AG10803 (cell line): ENCODE measurements around the gene AGPS.
"Not testable (repeated sequence)": the region's sequence is repeated elsewhere in the genome, so short reads cannot be mapped to it uniquely, and the experiment has no call there.

Experiments
- DNase-seq: peaks from one replicate; pipeline ENCODE4 v3.0.0; 2010; ENCODE audit warnings: low read depth
- H3K4me3 ChIP-seq: 2 replicates; pipeline ENCODE4 v1.5.1; 2011; ENCODE audit warnings: mild to moderate bottlenecking, low read length, control low read depth
- TF ChIP-seq, protein P1 (sequence below): conservative IDR thresholded peaks from 2 replicates; pipeline ENCODE4 v1.5.1; 2011; ENCODE audit warnings: mild to moderate bottlenecking, low read length, control low read depth, inconsistent platforms

Gene AGPS

DNA sequence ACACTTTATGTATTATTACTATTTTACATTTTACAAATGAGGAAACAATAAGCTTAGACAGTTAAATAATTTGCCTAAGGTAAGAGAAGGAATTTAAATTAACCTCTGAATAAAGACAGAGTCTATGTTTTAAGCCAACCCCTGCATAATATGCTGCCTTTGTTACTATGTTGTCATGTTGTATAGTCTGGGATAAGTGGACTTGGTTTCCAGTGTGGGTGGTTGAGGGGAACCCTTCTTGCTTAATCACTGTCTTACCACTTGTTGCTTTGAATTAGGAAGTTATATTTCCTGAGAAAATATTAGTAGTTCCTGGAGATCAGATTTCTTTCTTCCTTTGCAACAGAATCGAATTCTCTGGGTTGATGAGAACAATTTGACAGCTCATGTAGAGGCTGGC is 52.6 kb downstream of the AGPS start:
- TF ChIP-seq, protein P1, sequence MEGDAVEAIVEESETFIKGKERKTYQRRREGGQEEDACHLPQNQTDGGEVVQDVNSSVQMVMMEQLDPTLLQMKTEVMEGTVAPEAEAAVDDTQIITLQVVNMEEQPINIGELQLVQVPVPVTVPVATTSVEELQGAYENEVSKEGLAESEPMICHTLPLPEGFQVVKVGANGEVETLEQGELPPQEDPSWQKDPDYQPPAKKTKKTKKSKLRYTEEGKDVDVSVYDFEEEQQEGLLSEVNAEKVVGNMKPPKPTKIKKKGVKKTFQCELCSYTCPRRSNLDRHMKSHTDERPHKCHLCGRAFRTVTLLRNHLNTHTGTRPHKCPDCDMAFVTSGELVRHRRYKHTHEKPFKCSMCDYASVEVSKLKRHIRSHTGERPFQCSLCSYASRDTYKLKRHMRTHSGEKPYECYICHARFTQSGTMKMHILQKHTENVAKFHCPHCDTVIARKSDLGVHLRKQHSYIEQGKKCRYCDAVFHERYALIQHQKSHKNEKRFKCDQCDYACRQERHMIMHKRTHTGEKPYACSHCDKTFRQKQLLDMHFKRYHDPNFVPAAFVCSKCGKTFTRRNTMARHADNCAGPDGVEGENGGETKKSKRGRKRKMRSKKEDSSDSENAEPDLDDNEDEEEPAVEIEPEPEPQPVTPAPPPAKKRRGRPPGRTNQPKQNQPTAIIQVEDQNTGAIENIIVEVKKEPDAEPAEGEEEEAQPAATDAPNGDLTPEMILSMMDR = no peak
- no peak for DNase-seq
- H3K4me3 ChIP-seq = no peak overlapping the region

DNA sequence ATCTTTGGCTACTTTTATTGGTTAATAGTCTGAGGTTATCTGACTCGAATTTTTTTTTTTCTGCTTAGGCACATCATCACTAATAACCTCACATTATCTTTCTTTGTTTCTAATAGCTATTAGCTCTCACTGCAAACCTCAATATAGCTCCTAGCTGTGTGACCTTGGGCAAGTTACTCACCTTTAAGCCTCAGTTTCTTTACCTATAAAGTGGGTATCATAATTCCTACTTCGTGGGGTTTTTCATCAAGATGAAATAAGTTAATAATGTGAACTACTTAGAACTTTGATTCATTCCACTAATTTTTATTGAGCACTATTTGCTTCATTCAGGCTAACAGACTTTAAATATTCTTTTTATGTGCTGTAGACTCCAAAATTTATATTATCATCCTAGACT is 55.5 kb downstream of the AGPS start:
- H3K4me3 ChIP-seq = no peak overlapping the region
- DNase-seq = no peak
- TF ChIP-seq, protein P1 = no peak

DNA sequence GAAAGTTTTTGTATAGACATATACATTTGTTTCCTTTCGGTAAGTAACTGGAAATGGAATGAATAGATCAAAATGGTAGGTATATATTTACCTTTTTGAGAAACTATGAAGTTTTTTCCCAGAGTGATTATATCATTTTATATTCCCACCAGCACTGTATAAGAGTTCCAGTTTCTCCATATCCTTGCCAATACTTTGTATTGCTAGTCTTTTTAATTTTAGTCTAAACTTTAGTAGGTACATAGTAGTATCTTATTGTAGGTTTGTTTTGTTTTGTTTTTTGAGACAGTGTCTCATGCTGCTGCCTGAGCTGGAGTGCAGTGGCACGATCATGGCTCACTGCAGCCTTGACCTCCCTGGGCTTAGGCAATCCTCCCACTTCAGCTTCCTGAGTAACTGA is 56.6 kb downstream of the AGPS start:
- no peak overlapping the region for H3K4me3 ChIP-seq

DNA sequence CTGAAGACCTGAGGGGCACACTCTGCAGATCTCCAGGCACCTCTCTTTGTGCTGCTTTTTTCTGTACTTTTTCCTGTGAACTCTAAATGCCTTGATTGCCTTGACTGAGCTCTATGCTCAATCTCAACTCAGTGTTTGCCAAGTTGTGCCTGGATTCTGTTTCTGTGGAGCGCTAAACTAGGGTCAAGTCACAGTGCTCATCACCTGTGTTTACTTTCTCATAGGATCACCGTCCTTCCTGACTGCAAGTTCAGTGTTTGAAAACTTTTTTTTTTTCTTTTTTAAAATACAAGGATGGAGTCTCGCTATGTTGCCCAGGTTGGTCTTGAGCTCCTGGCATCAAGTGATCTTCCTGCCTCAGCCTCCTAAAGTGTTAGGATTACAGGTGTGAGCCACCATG is 62.6 kb downstream of the AGPS start:
- no peak overlapping the region for H3K4me3 ChIP-seq
- TF ChIP-seq, protein P1 = no peak
- no peak for DNase-seq

More for the DNA sequence above, 56.6 kb downstream of the AGPS start:
- TF ChIP-seq, protein P1 = no peak
- no peak for DNase-seq

DNA sequence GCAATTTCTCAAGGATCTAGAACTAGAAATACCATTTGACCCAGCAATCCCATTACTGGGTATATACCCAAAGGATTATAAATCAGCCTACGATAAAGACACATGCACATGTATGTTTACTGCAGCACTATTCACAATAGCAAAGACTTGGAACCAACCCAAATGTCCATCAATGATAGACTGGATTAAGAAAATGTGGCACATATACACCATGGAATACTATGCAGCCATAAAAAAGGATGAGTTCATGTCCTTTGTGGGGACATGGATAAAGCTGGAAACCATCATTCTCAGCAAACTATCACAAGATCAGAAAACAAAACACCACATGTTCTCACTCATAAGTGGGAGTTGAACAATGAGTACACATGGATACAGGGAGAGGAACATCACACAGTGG is 67.2 kb downstream of the AGPS start:
- DNase-seq, H3K4me3 ChIP-seq: not testable (repeated sequence)

DNA sequence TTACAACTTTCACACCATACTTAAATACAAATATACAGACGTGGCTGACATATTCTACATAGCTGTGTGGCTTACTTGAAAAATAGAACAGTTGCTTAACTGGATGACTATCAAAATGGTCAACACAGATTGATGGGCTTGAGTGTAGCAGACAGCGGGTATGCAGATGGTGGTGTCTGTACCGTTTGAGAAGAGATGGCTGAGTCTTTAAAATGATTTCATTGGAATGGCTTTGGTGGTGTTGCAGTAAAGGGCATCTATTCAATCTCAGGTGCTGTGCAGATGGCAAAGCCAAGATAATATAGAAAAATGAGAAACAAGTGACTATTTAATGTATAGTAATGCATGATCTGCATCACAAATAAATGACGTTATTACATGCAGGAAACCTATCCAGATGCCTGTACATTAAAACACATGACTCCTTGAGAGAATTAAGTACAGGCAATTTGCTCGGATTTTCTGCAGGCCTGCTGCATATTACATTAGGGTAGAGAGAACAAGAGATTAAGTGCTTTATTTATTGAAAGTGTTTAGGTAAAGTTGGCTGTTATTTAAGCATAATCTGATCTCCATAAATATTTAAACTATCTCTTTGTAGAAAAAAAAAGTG is 68.5 kb downstream of the AGPS start:
- H3K4me3 ChIP-seq = no peak overlapping the region
- no peak for DNase-seq
- TF ChIP-seq, protein P1 = no peak

DNA sequence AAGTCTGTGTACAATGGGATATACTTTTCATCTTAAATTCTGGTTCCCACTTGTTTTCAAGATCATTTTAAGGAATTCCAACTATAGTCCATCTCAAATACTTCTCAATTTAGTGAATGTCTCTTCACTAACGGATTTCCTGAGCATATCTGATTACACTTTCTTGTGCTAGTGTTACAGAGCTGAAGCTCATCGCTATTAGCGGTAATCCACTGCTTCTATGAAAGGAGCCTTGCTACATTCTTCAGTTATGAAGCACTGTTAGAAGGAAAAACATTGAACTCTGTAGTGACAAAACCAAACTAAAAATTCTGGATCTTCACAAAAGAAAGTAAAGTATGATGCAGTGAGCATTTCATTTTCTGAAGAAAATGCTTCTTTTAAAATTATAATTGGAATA is 72.0 kb downstream of the AGPS start:
- no peak for DNase-seq
- TF ChIP-seq, protein P1 = no peak

More for the DNA sequence above, 72.0 kb downstream of the AGPS start:
- no peak overlapping the region for H3K4me3 ChIP-seq
